H9 (cell line): ENCODE data around the gene BTBD7. TPM values are rescaled to one million over a fixed set of nuclear protein-coding genes. Genes with fewer than 3 reads are reported as not detected.
A peak's percentile ranks its signal among the peaks of the same experiment; 100 is the strongest.

Experiments used
- DNase-seq: peaks from one replicate; pipeline ENCODE4 v3.0.0-alpha.2; 2017
- H2AFZ ChIP-seq: one replicate; pipeline ENCODE4 v1.6.1; 2013; ENCODE audit warnings: mild to moderate bottlenecking, low read length, control low read depth, moderate library complexity
- H2AK5ac ChIP-seq: 2 replicates; pipeline ENCODE4 v1.6.1; 2013; ENCODE audit warnings: low read length, control low read depth, mixed read lengths; ENCODE audit not compliant: insufficient read length
- H2BK120ac ChIP-seq: one replicate; pipeline ENCODE4 v1.6.1; 2013; ENCODE audit warnings: low read depth, mild to moderate bottlenecking, low read length, control low read depth, inconsistent platforms; ENCODE audit not compliant: poor library complexity, severe bottlenecking
- H2BK12ac ChIP-seq: 2 replicates; pipeline ENCODE4 v1.6.1; 2013; ENCODE audit warnings: low read length, control low read depth, mixed read lengths, low read depth; ENCODE audit not compliant: insufficient read length
- H2BK15ac ChIP-seq: 2 replicates; pipeline ENCODE4 v1.6.1; 2013; ENCODE audit warnings: low read depth, low read length, control low read depth
- H2BK20ac ChIP-seq: one replicate; pipeline ENCODE4 v1.6.1; 2013; ENCODE audit warnings: low read depth, mild to moderate bottlenecking, low read length, control low read depth, inconsistent platforms; ENCODE audit not compliant: poor library complexity, severe bottlenecking
- H2BK5ac ChIP-seq: 2 replicates; pipeline ENCODE4 v1.6.1; 2013; ENCODE audit warnings: low read length, control low read depth, mixed read lengths; ENCODE audit not compliant: insufficient read length
- H3K14ac ChIP-seq: 2 replicates; pipeline ENCODE4 v1.6.1; 2013; ENCODE audit warnings: low read length, control low read depth; ENCODE audit not compliant: insufficient read depth
- H3K18ac ChIP-seq: 2 replicates; pipeline ENCODE4 v1.6.1; 2013; ENCODE audit warnings: low read depth, mild to moderate bottlenecking, mixed read lengths, low read length, control low read depth; ENCODE audit not compliant: insufficient read length
- H3K23ac ChIP-seq: 2 replicates; pipeline ENCODE4 v1.6.1; 2013; ENCODE audit warnings: low read length, control low read depth, mixed read lengths, low read depth; ENCODE audit not compliant: insufficient read length
- H3K23me2 ChIP-seq: 2 replicates; pipeline ENCODE4 v1.6.1; 2013; ENCODE audit warnings: low read depth, mild to moderate bottlenecking, mixed read lengths, low read length, control low read depth; ENCODE audit not compliant: insufficient read length, poor library complexity, severe bottlenecking
- H3K27ac ChIP-seq: 2 replicates; pipeline ENCODE4 v1.5.1; 2013; ENCODE audit warnings: low read length, control low read depth, mixed read lengths, low read depth; ENCODE audit not compliant: insufficient read length
- H3K27me3 ChIP-seq: 2 replicates; pipeline ENCODE4 v1.6.1; 2013; ENCODE audit warnings: low read length, control low read depth, inconsistent platforms; ENCODE audit not compliant: insufficient read depth
- H3K4ac ChIP-seq: 2 replicates; pipeline ENCODE4 v1.6.1; 2013; ENCODE audit warnings: low read depth, mild to moderate bottlenecking, control low read depth, inconsistent platforms, low read length, moderate library complexity
- H3K4me1 ChIP-seq: 2 replicates; pipeline ENCODE4 v1.6.1; 2013; ENCODE audit warnings: low read length, control low read depth, inconsistent platforms; ENCODE audit not compliant: insufficient read depth
- H3K4me2 ChIP-seq: 2 replicates; pipeline ENCODE4 v1.6.1; 2013; ENCODE audit warnings: low read length, control low read depth, mixed read lengths; ENCODE audit not compliant: insufficient read length, insufficient read depth
- H3K56ac ChIP-seq: 2 replicates; pipeline ENCODE4 v1.6.1; 2013; ENCODE audit warnings: low read depth, mild to moderate bottlenecking, mixed read lengths, low read length, control low read depth; ENCODE audit not compliant: insufficient read length
- H3K79me1 ChIP-seq: 2 replicates; pipeline ENCODE4 v1.6.1; 2013; ENCODE audit warnings: low read depth, mild to moderate bottlenecking, moderate library complexity, low read length, control low read depth, inconsistent platforms; ENCODE audit not compliant: insufficient read depth, poor library complexity, severe bottlenecking
- H3K79me2 ChIP-seq: 2 replicates; pipeline ENCODE4 v1.6.1; 2013; ENCODE audit warnings: low read length, control low read depth, inconsistent platforms; ENCODE audit not compliant: insufficient read depth
- H3K9ac ChIP-seq: 2 replicates; pipeline ENCODE4 v1.6.1; 2013; ENCODE audit warnings: low read length, control low read depth, mixed read lengths; ENCODE audit not compliant: insufficient read length; ENCODE audit errors: extremely low read depth
- H3K9me3 ChIP-seq: one replicate; pipeline ENCODE4 v1.6.1; 2013; ENCODE audit warnings: low read depth, low read length, inconsistent platforms; ENCODE audit not compliant: control insufficient read depth
- H3T11ph ChIP-seq: one replicate; pipeline ENCODE4 v1.6.1; 2013; ENCODE audit warnings: mild to moderate bottlenecking, low read length, control low read depth, inconsistent platforms
- H4K20me1 ChIP-seq: one replicate; pipeline ENCODE4 v1.6.1; 2013; ENCODE audit not compliant: control insufficient read depth, insufficient read length, insufficient read depth
- H4K5ac ChIP-seq: 2 replicates; pipeline ENCODE4 v1.6.1; 2013; ENCODE audit warnings: low read depth, mild to moderate bottlenecking, mixed read lengths, low read length, control low read depth; ENCODE audit not compliant: insufficient read length
- H4K8ac ChIP-seq: replicated peaks from 2 replicates; pipeline ENCODE4 v1.6.1; 2013; ENCODE audit warnings: low read length, control low read depth, mixed read lengths, low read depth; ENCODE audit not compliant: insufficient read length
- H4K91ac ChIP-seq: 2 replicates; pipeline ENCODE4 v1.6.1; 2013; ENCODE audit warnings: low read depth, mild to moderate bottlenecking, moderate library complexity, mixed read lengths, low read length, control low read depth; ENCODE audit not compliant: insufficient read length
- H3K27ac Mint-ChIP-seq, 3 experiments: 2 replicates in 2 of 3; 3 replicates in 1 of 3; pipeline ENCODE4 v1.8.0; 2020 to 2021; ENCODE audit warnings: mixed read lengths in 3 of 3, mild to moderate bottlenecking in 1 of 3, moderate library complexity in 1 of 3
- H3K27me3 Mint-ChIP-seq: 2 replicates; pipeline ENCODE4 v1.8.0; 2021; ENCODE audit warnings: low read depth, mild to moderate bottlenecking, moderate library complexity, mixed read lengths
- H3K36me3 Mint-ChIP-seq, 3 experiments: 2 replicates in 2 of 3; 3 replicates in 1 of 3; pipeline ENCODE4 v1.8.0; 2020 to 2021; ENCODE audit warnings: low read depth in 3 of 3, mixed read lengths in 3 of 3; ENCODE audit not compliant: insufficient read depth in 1 of 3
- H3K4me1 Mint-ChIP-seq, 2 experiments: 2 replicates each; pipeline ENCODE4 v1.8.0; 2020; ENCODE audit warnings: mixed read lengths in 2 of 2
- H3K4me3 Mint-ChIP-seq, 2 experiments: 2 replicates in 1 of 2; 3 replicates in 1 of 2; pipeline ENCODE4 v1.8.0; 2020 to 2021; ENCODE audit warnings: mild to moderate bottlenecking in 2 of 2, mixed read lengths in 2 of 2, moderate library complexity in 1 of 2
- H3K9me3 Mint-ChIP-seq, 2 experiments: 2 replicates in 1 of 2; 3 replicates in 1 of 2; pipeline ENCODE4 v1.8.0; 2020; ENCODE audit warnings: mild to moderate bottlenecking in 2 of 2, mixed read lengths in 2 of 2, moderate library complexity in 1 of 2
- WGBS: extraction: QIAGEN DNeasy Blood & Tissue Kit; methylation state at CpG from one replicate; pipeline ENCODE4 v1.1.7; 2013; ENCODE audit warnings: missing lambda C conversion rate, low lambda C conversion rate, mixed read lengths; ENCODE audit not compliant: insufficient read length; ENCODE audit errors: extremely low coverage; 5-methylcytosine and 5-hydroxymethylcytosine counted together
- total RNA-seq: library from RNA; stranded (reverse); gene quantifications from 2 replicates; pipeline ENCODE4 v1.2.1, GENCODE V29; 2021
- TF ChIP-seq, protein P1 (sequence below): fragments of 200-600 bp; sonication (generic); conservative IDR thresholded peaks from 3 replicates; pipeline ENCODE4 v1.8.0; 2021; ENCODE audit warnings: antibody characterized with exemption, mild to moderate bottlenecking

The BTBD7 gene
- total RNA-seq, 1 experiment from 2014 or later = 44.1 TPM

DNA sequence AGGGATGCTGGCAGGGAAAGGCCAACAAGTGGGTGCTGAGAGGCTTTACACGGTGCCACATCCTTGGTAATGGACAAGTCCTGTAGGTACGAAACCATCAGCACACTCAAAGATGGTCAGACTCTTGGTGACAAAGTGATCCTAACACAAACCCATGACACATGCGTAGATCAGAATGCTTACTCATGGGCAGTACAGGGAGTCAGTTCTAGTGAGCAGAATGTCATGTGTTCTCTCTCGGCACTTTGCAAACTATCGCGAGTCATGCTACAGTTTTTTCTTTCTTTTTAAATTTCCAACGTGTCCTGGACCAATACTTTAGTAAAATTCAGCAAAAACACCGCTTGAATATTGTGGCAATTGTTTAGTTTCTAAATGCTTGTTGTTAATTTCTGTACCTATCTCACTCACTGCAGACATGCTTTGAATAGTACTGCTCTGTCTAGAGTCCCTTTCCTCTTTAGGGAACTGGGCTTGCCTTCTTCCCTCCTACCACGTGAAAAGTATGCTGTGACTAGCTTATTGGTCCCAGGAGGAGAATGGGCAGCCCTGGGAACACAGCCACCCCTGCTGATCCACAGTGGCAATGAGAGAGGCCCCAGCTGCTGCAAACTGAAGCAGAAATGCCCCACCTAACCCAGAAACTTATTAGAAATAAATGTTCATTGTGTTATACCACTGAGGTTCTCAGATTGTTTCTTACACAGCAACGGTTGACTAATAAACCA is 63.3 kb downstream of the BTBD7 start:
- Histone ChIP-seq H3K27me3 (no peaks in the 10 kb centered on the region), H3K4me2 (no peak overlapping the region), H2BK20ac (no peak overlapping the region), H3K23ac (no peak overlapping the region), H2BK5ac (no peak overlapping the region), H3K56ac (no peak overlapping the region), H4K91ac (no peak overlapping the region), H3K4me1 (no peaks in the 10 kb centered on the region; the same call in 1 of the 2 replicates), H2BK120ac (no peak overlapping the region), H3K79me1 (no peaks in the 10 kb centered on the region), H4K8ac (no peak overlapping the region), H3K14ac (no peak overlapping the region), H2AFZ (no peak overlapping the region), H3K27ac (no peak overlapping the region), H3K9me3 (no peaks in the 10 kb centered on the region), H3K9ac (no peak overlapping the region), H3K4ac (no peak overlapping the region), H3K23me2 (no peaks in the 10 kb centered on the region), H3T11ph (no peak overlapping the region), H3K79me2 (no peaks in the 10 kb centered on the region), H2BK12ac (no peak overlapping the region), H2BK15ac (no peak overlapping the region), H3K18ac (no peak overlapping the region), H4K5ac (no peak overlapping the region), H4K20me1 (no peaks in the 10 kb centered on the region), H2AK5ac (peak overlapping the region; percentile 25)
- Mint-ChIP-seq H3K27me3 (no peaks in the 10 kb centered on the region), H3K4me3 (no peak overlapping the region), H3K36me3 (peaks cover 0 to 2% (median 0%) of the 10 kb centered on the region in 3 experiments; a peak in 1 of 7 replicates), H3K9me3 (no peaks in the 10 kb centered on the region), H3K27ac (peak overlapping the region in 1 of 3 experiments; percentile 77; a peak in 3 of 7 replicates), H3K4me1 (peaks cover 18 to 20% of the 10 kb centered on the region in 2 experiments)
- TF ChIP-seq, protein P1, sequence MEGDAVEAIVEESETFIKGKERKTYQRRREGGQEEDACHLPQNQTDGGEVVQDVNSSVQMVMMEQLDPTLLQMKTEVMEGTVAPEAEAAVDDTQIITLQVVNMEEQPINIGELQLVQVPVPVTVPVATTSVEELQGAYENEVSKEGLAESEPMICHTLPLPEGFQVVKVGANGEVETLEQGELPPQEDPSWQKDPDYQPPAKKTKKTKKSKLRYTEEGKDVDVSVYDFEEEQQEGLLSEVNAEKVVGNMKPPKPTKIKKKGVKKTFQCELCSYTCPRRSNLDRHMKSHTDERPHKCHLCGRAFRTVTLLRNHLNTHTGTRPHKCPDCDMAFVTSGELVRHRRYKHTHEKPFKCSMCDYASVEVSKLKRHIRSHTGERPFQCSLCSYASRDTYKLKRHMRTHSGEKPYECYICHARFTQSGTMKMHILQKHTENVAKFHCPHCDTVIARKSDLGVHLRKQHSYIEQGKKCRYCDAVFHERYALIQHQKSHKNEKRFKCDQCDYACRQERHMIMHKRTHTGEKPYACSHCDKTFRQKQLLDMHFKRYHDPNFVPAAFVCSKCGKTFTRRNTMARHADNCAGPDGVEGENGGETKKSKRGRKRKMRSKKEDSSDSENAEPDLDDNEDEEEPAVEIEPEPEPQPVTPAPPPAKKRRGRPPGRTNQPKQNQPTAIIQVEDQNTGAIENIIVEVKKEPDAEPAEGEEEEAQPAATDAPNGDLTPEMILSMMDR = no peak
- no peak for DNase-seq
- no CpG with 5 or more reads among the region's 10 CpGs for WGBS
